BJ (cell line): Measurements from ENCODE around the gene HOXA1. TPM values are rescaled to one million over a fixed set of nuclear protein-coding genes. Genes with fewer than 3 reads are reported as not detected.
A peak's percentile ranks its signal among the peaks of the same experiment; 100 is the strongest.

ENCODE experiments used
- CTCF ChIA-PET: fragments of 350-600 bp; formaldehyde crosslinking; extraction: SDS; loops from one replicate; lab custom pipeline; 2021; ENCODE audit warnings: antibody characterized with exemption, inconsistent platforms; lab: Yijun Ruan, JAX
- POLR2A ChIA-PET: fragments of 300-600 bp; sonication (Branson Sonifier 250); formaldehyde crosslinking; extraction: SDS; loops from one replicate; lab custom pipeline; 2021; ENCODE audit warnings: antibody characterized with exemption; lab: Charles Lee
- DNase-seq: peaks from one replicate; pipeline ENCODE4 v3.0.0-alpha.2; 2011; ENCODE audit warnings: low read depth
- H3K27me3 ChIP-seq: 2 replicates; pipeline ENCODE4 v1.6.0; 2011; ENCODE audit warnings: low read length; ENCODE audit not compliant: control insufficient read depth, insufficient read depth
- H3K36me3 ChIP-seq: 2 replicates; pipeline ENCODE4 v1.5.1; 2011; ENCODE audit warnings: low read length; ENCODE audit not compliant: control insufficient read depth, insufficient read depth
- H3K4me3 ChIP-seq: 2 replicates; pipeline ENCODE4 v1.5.1; 2011; ENCODE audit warnings: low read depth, mild to moderate bottlenecking, control low read depth, low read length
- CTCF ChIP-seq: IDR thresholded peaks from 2 replicates; pipeline ENCODE4 v1.5.1; 2011; ENCODE audit warnings: low read depth, mild to moderate bottlenecking, control low read depth, inconsistent platforms, low read length, moderate library complexity; ENCODE audit not compliant: insufficient read depth
- polyA plus RNA-seq: library from polyadenylated mRNA; depleted of rRNA; stranded (reverse); fragments of >200 nt; gene quantifications from 2 replicates; pipeline ENCODE4 v1.2.3, GENCODE V29; 2011

The HOXA1 gene
- polyA plus RNA-seq, 1 experiment = 0.91 TPM

GRCh38 chr7:27137640-27138315 is 42.0 kb upstream of the HOXA1 start:
- ChIA-PET CTCF (interaction anchor here (1.1 kb wide), 1 partner anchor 294 kb away, joined by 3 read pairs; no protein-coding TSS in a partner anchor), POLR2A (no interaction called here)
- Histone ChIP-seq H3K36me3 (no peaks in the 10 kb centered on the region), H3K4me3 (no peak overlapping the region), H3K27me3 (no peaks in the 10 kb centered on the region)
- no peak for TF ChIP-seq CTCF
- DNase-seq = no peak

GRCh38 chr7:27134392-27134791 is 38.6 kb upstream of the HOXA1 start:
- CTCF ChIA-PET = interaction anchor here (0.7 to 2.2 kb wide), 4 partner anchors 9 to 1265 kb away, joined by 3 to 11 read pairs (median 3); partner anchors contain the start of gene HOXA5
- peak; percentile 68 for DNase-seq

DNA sequence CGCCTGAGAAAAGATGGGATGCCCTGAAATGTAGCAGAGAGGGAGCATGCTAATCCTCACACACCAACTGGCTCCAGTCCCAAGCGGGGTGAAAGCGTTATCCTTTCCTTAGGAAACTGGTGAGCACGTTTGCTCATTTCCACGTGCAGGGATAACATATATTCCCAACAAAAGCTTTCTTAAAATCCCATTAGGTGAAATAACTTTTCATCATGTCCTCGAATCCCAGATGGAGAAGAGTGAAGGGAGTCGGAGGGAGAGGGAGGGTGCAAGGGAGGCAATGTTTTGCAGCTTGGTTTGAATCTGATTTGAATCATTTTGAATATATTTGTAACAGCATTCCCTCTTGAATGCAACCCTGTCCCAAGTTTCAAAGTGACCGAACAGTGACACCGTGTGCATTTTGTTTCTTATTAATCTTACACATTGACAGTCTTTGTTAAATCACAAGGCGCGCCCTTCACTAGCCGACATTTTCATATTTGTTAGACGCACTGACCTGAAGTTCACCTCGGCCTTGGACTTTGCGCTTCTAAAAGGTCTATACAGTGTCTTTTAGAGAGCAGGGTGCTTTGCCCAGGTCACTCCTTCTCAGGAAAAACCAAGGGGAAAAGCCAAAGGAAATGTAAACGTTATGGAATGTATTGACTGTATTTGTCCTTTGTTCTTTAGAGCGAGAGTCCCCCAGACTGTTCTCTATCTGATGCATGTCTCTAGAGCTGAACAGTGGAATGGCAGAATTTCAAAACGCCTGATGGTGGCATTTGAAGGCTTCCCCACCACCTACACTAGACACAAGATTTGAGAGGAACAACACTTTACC is 37.8 kb upstream of the HOXA1 start:
- H3K36me3 ChIP-seq = no peaks in the 10 kb centered on the region
- no peak overlapping the region for H3K4me3 ChIP-seq
- no peak for DNase-seq
- TF ChIP-seq CTCF = no peak
- no peaks in the 10 kb centered on the region for H3K27me3 ChIP-seq
- CTCF ChIA-PET = interaction anchor here (0.6 to 2.2 kb wide), 3 partner anchors 10 to 1264 kb away, joined by 3 to 11 read pairs (median 3); partner anchors contain the start of gene HOXA5
- POLR2A ChIA-PET = no interaction called here

More at GRCh38 chr7:27134392-27134791, 38.6 kb upstream of the HOXA1 start:
- POLR2A ChIA-PET = interaction anchor here (0.6 kb wide), 1 partner anchor 31 kb away, joined by 4 read pairs; no protein-coding TSS in a partner anchor
- Histone ChIP-seq H3K27me3 (no peaks in the 10 kb centered on the region), H3K36me3 (no peaks in the 10 kb centered on the region), H3K4me3 (no peak overlapping the region)
- TF ChIP-seq CTCF = no peak

DNA sequence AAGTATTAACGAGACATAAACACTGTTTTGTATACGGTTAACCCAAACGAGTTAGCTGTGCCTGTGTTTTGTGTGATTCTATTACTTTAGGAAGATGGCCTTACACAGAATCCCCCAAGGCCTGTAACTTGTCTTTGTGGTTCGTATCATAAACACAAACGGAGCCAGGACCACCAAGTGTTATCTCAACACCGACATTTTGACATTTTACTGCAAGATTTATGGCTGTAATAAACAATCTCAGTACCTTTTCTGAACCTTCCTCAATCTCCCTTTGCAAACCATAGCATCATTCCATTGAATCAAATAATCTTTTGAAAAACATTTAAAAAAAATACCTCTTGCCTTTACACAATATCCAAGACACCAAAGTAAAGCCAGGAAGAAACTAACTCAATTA is 37.2 kb upstream of the HOXA1 start:
- ChIA-PET POLR2A (no interaction called here), CTCF (interaction anchor here (0.6 to 2.2 kb wide), 3 partner anchors 18 to 446 kb away, joined by 3 to 8 read pairs (median 5); no protein-coding TSS in a partner anchor)
- DNase-seq = no peak
- H3K27me3 ChIP-seq = no peaks in the 10 kb centered on the region
- no peaks in the 10 kb centered on the region for H3K36me3 ChIP-seq
- no peak for TF ChIP-seq CTCF
- H3K4me3 ChIP-seq = no peak overlapping the region

DNA sequence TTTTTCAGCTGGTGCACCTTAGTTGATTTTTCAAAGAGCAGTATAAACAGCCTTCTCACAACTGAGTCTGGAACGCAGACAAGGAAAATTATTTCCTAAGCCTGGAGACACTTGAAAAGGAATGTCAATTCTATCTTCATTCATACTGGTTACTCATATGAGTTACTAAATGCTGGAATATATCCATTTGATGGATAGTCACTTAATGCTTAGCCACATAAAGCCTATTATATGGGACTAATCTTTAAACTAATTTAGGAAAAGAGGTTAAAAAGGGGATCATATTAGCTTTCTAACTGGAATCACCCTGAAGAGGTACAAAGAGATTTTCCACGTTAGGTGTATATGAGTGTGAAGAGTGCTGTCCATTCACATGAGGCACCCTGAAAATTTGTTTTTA is 36.4 kb upstream of the HOXA1 start:
- H3K27me3 ChIP-seq = no peaks in the 10 kb centered on the region
- no peak overlapping the region for H3K4me3 ChIP-seq
- no peak for TF ChIP-seq CTCF
- POLR2A ChIA-PET = no interaction called here
- H3K36me3 ChIP-seq = no peaks in the 10 kb centered on the region
- CTCF ChIA-PET = interaction anchor here (0.6 to 2.2 kb wide), 8 partner anchors 9 to 465 kb away, joined by 3 to 10 read pairs (median 4); no protein-coding TSS in a partner anchor
- DNase-seq = no peak
